Endometrium (tissue), 2 donors: ENCODE measurements around the gene GNAQ.
"Not testable (repeated sequence)": the region's sequence is repeated elsewhere in the genome, so short reads cannot be mapped to it uniquely, and the experiment has no call there.

Experiments
- FAIRE-seq: peaks from 2 replicates; lab custom pipeline; 2012; peaks lifted over from hg19 to GRCh38; lab: Jason Lieb, UNC
- donor health status: control.
- donor health status: control.

Gene GNAQ

GRCh38 chr9:77876590-77876989, 155.0 kb downstream of the GNAQ start:
- FAIRE-seq = no peak

- no peak for FAIRE-seq
Measured at GRCh38 chr9:77876091-77876490, 155.5 kb downstream of the GNAQ start.

DNA sequence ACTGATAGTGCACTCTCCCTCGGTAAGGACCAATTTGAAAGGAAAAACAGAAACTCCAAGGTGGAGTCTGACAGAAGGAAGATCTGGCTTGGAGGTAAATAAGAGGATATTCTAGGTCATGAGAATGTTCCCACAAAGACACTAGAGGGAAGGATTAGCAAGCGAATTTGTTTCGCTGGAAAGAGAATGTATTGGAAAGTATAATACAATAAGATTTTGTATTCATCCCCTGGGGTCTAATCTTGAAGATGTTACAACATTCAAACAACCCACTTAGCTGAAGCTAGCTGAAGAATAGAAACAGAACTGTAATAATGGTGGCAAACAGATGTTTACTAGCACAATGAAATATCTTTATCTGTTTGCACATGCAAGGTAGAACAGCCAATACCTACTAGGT, 158.7 kb downstream of the GNAQ start:
- no peak for FAIRE-seq

DNA sequence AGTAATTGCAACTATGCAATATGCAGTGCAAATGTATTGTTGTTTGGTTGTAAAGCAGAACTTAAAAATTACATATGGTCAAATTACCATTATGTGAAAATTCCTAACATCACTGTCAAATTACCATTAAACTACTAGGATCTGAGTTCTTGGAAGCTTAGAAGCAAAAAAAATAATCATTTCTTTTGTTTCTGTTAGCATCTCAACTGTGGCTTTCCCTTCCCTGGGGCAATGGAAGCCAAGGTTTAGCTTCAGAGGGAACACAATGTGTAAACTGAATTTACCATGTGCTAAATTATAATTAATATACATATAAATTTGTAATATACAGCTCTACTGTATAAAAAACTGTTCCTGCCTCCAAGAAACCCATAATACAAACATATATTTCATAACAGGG, 159.4 kb downstream of the GNAQ start:
- no peak for FAIRE-seq

DNA sequence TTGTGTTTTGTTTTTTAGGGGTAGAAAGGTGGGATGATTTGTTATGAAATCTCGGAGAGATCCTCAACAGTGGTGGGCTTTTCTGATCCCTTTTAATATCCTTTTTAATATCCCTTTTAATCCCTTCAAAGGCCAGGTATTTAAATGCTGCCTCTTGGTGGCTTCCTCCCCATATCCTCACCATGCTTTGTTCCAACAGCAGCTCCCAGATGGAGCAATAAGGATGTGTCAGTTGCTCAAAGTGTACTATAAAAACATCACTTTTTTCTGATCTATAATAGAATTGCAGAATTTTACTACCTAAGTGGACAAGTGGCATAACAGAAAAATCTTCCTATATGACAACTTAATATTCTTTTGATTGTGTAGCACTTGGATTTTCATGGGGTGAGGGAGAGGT, 160.1 kb downstream of the GNAQ start:
- FAIRE-seq = no peak

GRCh38 chr9:77866878-77867277, 164.7 kb downstream of the GNAQ start:
- no peak for FAIRE-seq

GRCh38 chr9:77865385-77866047, 166.1 kb downstream of the GNAQ start:
- FAIRE-seq = no peak

DNA sequence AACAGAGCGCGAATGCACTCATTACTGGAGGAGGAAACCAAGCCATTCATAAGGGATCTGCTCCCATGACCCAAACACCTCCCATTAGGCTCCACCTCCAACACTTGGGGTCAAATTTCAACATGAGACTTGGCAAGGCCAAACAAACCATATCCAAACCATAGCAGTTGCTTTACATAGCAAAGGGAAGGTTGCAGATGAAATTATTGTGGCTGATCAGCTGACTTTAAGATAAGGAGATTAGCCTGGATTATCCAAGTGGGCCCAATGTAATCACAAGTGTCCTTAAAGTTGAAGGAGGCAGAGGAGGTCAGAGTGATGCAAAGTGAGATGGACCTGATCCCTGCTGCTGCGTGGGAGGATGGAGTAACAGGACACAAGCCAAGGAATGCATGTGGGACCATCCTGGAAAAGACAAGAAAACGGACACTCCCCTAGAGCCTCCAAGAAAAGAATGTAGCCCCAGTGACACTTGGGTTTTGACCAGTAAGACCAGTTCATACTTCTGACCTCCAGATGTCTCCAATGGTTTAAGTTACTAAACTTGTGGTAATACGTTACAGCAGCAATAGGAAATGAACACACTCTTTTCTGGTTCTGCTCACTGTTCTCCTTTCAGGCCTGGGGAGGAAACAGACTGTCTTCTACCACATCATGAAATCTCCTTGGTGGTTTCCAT, 167.3 kb downstream of the GNAQ start:
- no peak for FAIRE-seq

GRCh38 chr9:77863638-77864037, 168.0 kb downstream of the GNAQ start:
- FAIRE-seq = not testable (repeated sequence)

GRCh38 chr9:77860953-77861352, 170.7 kb downstream of the GNAQ start:
- not testable (repeated sequence) for FAIRE-seq

DNA sequence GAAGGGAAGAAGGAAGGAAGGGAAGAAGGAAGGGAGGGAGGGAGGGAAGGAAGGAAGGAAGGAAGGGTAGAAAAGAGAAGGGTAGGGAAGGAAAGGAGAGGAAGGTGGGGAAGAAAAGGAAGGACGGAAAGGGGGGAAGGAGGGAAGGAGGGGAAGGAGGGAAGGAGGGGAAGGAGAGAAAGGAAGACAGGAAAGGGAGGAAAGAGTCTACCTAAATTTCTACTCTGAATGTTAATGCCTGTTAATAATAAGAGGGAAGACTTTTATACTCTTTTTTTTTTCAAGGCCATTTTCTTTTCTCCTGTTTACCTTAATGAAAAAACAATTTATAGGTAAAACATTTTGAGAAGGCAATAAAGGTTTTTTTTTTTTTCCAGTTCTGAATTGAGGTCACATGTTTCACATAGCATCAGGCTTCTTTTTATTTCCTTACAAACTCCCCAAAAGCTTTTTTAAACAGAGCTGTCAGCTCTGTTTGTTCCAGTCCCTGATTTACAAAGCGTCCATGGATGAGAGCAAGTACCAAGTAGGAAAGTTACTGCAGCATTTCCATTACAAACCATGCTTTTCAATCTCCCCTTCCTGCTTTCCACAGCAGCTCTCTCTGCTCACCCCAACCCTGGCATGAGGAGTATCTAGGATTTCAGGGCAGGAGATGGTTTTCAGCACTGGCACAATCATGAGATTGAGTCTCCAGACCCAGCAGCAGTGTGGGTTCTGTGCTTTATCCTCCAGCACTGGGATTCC, 173.9 kb downstream of the GNAQ start:
- FAIRE-seq = no peak

- no peak for FAIRE-seq
Measured at GRCh38 chr9:77856615-77857014, 175.0 kb downstream of the GNAQ start.

DNA sequence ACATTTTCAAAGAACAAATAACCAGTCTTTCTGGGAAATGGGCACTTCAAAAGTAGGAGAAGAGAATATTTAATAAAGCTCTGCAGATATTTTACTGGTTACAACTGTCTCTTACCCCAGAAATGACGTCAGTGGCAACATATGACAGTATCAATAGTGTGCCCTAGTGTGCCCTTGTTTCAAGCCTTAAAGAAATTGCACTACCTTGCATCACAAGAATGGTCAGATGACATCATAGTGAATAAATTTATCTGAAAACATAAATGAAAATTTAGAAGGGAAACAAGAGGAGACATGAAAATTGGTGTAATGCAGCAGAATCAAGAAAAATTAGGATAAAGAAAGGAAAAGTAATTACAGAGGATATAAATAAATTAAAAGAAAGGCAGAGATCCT, 176.7 kb downstream of the GNAQ start:
- no peak for FAIRE-seq

DNA sequence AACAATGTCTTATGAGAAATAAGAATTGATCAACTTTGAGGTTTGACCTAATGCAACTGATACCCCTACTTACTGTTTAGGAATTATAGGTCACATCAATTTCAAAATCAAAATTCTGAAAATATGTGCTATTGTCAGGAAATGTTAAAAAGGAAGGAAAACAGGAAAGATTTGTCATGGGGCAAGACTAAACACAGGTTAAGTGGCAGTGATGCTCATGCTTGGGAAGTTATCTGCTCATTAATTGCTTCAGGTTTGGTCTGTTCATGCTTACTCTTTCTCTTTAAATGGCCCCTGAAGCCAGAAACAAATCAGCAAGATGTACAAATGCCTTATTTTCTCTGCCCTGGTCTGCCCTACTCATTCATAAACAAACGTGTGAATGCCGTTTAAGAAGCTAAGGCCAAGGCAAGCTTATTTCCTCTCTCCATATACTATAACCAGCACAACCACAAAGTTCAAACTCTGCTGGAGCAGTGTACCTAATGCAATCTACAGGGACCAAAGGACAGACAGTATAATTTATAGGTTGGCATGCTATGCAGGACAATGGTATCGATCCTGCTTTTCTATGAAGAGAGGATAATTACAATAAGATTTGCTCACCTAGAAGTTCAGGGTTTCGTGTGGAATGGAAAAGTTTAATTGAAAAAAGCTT, 177.2 kb downstream of the GNAQ start:
- no peak for FAIRE-seq

DNA sequence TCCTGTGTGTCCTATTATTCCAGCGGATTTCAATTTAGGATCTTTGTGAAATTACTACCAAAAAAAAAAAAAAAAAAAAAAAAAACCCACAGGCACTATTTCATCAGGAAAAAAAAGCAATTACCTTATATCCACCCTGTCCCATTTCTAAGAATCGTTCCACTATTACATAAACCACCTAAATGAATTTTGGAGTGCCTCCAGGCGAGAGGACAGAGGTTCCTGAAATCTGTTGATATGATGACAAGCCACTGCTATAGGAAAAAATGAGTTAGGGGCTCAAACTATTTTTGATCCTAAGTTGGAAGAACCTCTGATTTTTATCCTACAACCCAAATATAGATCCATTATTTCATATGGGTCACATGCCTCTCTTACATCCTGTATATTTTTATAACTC, 177.9 kb downstream of the GNAQ start:
- no peak for FAIRE-seq

GRCh38 chr9:77851882-77852595, 179.6 kb downstream of the GNAQ start:
- no peak for FAIRE-seq

- no peak for FAIRE-seq
Measured at GRCh38 chr9:77848897-77849296, 182.7 kb downstream of the GNAQ start.

DNA sequence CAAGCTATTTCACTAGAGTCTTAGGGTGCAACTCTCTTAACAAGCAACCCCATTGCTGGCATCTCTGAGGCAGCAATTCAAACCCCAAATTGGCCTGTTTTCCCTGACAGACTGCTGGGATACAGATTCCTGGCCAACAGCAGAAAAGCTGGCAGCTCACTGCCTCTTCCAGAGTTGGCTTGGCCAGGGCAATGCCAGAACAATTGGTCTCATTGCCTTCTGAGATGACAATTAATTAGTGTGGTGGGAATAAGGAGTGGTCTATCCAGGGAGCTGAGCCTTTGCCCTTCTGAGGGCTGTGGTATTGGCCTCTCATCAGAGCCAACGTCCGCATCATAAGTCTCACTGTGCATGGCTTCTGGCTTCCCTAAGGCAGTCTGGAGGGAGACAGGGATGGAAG, 183.2 kb downstream of the GNAQ start:
- FAIRE-seq = no peak

GRCh38 chr9:77847626-77848025, 184.0 kb downstream of the GNAQ start:
- no peak for FAIRE-seq

DNA sequence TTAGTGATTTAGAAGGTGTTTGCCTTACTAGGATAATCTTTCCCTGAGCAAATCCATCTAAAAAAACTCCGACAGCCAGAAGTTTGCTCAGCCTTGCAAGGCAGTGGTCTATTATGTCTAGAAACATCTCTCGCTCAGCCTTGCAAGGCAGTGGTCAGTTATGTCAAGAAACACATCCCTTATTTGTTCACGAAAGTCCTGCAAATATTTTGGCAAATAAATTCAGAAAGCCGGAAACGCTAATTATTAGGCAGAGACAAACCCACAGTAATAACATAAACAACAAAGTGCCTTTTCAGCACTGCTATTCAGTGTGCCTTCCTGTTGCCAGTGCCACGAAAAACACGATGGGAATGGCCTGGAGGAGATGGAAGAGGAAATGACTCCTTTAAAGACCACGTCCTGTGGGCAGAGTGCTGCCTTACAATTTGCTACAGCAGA, 184.5 kb downstream of the GNAQ start:
- no peak for FAIRE-seq

DNA sequence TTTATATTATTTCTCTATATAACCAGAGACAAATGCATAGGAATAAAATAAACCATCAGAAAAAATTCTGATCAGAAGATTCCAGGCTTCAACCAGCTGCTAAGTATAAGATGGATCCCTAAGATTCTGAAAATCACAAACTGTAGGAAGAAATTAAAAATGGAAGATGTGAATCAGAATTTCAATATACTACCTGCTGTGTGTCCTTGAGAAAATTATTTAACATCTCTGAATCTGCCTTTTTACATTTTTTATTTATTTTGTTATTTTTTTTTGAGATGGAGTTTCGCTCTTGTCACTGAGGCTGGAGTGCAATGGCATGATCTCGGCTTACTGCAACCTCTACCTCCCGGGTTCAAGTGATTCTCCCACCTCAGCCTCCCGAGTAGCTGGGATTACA, 187.2 kb downstream of the GNAQ start:
- no peak for FAIRE-seq

DNA sequence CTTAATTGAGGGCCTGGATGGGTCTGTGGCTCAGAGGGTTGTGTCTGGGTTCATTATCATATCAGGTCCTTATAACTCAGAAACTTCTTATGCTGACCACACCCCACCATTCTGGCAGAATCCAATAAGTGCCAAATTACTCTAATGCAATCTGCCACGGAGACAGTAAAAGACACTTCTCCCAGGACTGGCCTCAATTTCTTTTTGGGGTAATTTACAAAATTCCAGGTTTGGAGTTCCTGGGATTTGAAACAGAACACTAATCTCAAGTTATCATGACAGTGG, 187.8 kb downstream of the GNAQ start:
- no peak for FAIRE-seq
